ENCODE results near the gene KRT40.

KRT40 gene

GRCh38 chr17:40952154-40952553 is 32.0 kb downstream of the KRT40 start:
- no peak for DNase-seq (ENCODE audit: low read depth)

DNA sequence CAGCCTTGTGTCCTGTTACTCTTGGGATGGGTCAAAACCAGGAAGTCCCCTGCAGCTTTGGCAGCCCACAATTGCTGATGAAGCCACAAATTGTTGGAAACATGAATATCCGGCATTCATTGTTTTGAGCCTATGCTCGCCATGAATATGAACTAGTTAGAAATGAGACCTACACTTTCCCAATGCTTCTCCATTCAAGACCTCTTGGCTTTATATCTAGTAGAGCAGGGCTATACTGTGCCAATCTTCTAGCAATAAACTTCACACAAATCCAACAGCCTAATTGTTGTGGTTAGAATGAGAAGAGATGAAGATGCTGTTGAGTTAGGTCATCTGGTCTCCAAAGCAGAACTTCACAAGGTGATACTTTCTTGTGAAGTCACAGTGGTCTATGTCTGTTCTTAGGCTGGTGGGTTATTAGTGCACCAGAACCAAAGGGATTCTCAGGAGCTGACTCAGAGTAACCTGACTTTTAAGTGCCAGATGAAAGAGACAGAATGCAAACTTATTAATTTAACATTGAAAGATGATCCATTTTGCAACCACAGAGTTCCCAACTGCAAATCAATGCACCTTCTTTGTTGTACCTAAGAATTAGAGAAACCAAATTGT is 33.0 kb downstream of the KRT40 start:
- DNase-seq (ENCODE audit: low read depth), result no peak

DNA sequence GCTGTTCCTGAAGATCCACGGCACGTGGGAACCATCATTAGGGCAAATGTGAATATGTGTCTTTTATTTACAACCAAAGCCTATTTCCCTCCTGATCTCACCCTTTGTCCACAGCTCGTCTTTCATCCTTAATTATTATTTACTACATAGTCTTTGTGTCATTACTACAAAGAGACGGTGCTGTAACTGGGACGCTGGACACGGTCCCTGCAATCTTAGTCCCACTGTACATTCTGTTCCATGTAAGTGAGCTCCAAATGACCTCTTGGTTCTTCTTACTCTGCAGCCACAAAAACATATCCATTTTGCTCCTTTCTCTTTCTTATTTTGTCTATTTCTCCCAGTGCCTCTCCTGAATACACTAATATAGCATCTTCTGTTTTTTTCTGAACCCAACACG is 34.0 kb downstream of the KRT40 start:
- DNase-seq (ENCODE audit: low read depth), result no peak

DNA sequence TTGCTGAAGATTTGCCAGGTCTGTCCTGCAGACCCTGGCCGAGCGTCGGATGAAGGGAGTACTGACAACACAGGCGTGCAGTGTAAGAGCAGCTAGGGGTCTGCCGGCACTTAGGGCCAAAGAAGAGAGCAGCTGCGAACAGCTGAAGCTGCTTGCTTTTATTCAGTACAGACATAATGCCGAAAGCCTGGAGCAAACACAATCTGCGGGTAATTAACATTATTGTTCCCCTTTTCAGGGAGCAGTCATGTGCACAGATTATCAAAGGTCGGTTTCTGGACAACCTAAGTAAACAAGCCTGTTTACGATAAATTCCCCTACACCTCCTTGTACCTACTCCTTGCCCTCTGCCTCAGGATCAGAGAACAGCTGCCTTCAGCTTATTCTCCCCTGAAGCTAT is 34.7 kb downstream of the KRT40 start:
- DNase-seq (ENCODE audit: low read depth), result no peak

GRCh38 chr17:40947929-40948328 is 36.2 kb downstream of the KRT40 start:
- DNase-seq (ENCODE audit: low read depth), result no peak

DNA sequence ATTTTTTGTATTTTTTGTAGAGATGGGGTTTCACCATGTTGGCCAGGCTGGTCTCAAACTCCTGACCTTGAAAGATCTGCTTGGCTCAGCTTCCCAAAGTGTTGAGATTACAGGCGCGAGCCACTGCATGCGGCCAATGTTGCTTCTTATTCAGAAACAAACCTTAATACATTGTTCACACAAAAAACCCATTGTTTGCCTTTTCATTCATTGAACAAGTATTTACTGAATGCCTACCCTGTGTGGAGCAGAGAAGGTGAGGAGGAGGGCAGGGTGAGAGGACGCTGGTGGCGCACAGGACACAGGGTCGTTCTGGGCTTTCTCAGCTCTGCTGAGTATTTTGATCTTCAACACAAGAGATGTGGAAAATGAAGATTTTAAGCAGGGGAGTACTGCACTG is 38.7 kb downstream of the KRT40 start:
- DNase-seq (ENCODE audit: low read depth), result no peak

DNA sequence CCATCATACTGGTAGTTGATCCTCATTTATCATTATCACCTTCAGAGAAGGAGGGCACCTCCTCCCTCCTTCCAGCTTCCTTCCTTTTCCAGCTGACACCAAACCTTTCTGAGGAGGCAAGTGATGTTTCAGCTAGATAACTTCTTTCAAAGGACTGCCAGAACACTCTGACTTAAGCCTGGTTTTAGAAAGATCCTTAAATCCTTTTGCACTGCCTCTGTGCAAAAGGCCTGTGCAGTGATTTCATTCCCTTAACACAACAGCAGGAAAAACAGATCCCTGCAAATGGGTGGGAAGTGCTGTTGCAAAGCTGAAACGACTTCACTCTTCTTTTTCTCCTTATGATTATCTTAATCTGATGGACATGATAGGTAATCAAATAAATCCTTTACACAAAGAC is 39.6 kb downstream of the KRT40 start:
- no peak for DNase-seq (ENCODE audit: low read depth)

DNA sequence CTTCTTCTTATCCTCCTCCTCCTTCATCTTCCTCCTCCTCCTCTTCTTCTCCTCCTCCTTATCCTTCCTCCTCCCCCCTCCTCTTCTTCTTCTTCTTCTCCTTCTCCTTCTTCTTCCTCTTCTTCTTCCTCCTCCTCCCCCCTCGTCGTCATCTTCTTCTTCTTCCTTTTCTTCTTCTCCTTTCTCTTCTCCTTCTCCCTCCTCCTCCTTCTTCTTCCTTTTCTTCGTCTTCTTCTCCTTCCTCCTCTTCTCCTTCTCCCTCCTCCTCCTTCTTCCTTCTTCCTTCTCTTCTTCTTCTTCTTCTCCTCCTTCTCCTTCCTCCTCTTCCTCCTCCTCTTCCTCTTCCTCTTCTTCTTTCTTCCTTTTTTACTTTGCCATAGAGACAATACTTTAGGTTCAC is 41.6 kb downstream of the KRT40 start:
- no peak for DNase-seq (ENCODE audit: low read depth)

- DNase-seq (ENCODE audit: low read depth), result no peak
Observed at GRCh38 chr17:40940266-40940665, 43.9 kb downstream of the KRT40 start.

DNA sequence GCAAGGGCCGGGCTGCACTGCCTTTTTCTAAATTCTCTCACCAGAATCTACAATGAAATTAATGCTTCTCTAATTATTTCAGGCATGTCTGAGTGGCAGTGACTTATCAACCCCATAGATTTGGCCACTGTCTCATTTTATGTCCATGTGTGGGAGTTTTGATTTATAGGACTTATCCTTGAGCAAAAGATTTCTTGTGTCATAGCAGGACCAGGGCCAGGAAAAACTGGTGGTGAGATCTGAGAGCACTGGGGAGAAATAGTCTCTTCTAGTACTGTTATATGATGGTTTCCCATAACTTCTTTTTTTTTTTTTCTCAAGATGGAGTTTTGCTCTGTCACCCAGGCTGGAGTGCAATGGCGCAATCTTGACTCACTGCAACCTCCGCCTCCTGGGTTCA is 45.1 kb downstream of the KRT40 start:
- no peak for DNase-seq (ENCODE audit: low read depth)

DNA sequence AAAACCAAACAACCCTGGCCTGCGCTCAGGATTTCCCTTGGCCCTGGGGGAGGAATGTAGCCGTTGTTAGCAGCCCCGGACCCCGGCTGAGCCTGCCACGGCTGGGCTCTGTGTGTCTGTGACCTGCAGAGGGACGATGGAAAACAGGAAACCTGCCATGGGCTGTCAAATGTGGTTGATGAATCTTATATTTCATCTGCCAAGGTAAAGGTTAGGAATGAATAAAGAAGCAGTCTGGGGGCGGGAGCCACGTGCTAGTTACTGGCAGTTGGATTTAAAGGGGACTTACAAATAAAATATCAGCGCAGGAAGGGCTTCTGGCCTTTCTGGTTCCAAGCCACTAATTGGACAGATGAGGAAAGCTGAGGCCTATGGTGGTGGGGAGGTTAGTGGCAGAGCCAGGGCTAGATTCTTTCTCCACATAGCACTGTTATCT is 46.7 kb downstream of the KRT40 start, which contains the start of gene KRT23:
Gene KRT23, minus strand, starts transcription at position 263 of the 436 bp plus-strand sequence. CDS start 1,043 bp downstream, outside the sequence.
- DNase-seq (ENCODE audit: low read depth), result no peak

GRCh38 chr17:40936976-40937375 is 47.1 kb downstream of the KRT40 start:
- no peak for DNase-seq (ENCODE audit: low read depth)

DNA sequence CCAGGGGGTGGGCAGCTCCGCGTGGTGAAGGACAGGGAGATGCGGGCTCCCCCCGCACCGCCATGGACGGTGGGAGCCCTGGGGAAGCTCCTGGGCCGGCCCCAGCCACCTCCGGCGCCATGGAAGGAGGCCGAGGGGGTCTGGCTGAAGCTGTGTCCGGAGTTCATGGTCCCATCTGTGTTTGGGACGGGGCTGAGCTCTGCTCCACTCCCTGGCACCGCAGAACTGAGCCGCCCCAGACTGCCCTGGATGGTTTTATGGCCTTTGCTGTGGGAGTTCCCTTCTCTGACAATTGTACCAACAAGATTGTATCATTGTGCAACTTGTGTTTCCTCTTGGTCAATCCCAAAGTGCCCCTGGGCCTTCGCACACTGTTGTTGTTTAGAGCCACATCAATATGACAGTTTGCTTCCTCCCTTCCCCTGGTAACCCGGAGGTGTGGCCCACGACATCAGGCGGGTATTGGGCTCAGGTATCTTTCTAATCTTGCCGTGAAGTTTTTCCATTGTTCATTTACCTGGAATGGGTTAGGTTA is 47.6 kb downstream of the KRT40 start:
- no peak for DNase-seq (ENCODE audit: low read depth)

DNA sequence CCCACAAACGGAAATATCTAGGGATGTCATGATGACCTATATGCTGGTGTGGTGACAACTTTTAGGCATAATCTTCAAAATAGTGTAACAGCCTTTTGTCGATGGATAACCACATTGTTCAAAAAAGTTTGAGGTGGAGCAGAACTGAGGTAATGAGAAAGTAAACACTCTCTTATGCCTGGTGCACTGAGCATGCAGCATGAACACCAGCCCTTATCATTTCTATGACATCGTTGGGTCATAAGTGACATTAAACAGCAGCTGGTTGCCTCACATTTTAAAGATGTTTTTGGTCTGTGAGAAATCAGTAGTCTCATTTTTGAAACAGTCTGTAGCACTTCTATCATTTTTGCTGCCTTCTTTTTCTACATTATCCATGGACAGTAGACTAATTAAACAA is 48.5 kb downstream of the KRT40 start:
- DNase-seq (ENCODE audit: low read depth), result no peak

DNA sequence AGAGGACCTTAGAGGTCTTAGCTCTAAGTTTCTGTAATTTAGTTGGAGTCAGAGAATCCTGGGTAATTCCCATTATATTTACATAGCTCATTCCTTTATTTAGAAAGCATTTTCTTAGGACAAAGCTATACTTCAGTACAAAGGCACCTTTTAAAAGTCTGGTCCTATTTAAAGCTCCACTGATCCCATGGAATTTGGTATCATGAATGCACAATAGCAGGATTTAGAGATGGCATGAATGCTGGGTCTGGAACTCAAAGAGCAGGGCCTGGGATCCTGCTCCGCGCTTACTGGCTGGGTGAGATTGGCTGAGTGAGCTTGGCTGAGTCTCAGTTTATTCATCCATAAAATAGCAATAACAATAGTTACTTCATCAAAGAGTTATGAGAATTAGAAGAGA is 51.5 kb downstream of the KRT40 start:
- DNase-seq (ENCODE audit: low read depth), result no peak

DNA sequence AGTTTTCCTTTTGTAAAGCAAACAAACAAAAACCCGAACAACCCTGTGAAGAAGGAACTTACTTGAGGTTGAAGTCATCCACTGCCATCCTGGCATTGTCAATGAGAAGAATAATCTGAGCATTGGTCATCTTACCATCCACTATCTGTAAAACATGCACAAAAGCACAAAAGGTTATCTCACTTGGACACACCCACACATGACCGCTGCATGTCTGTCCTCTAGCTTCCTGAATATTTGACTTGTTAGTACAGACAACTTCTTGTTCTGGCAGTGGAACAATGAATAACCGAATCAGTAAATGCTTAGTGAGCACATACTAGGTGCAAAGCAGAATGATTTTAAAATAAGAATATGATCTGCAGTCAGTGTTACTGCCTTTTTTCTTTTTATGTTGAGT is 52.8 kb downstream of the KRT40 start:
- no peak for DNase-seq (ENCODE audit: low read depth)
